GM19043 (cell line): ENCODE results near the gene TDRD15.
"Not testable (repeated sequence)": the region's sequence is repeated elsewhere in the genome, so short reads cannot be mapped to it uniquely, and the experiment has no call there.

Source experiments
- ATAC-seq: cut with Tn5 transposase; IDR thresholded peaks from one replicate; pipeline ENCODE4 v1.9.1; 2021; ENCODE audit warnings: low read depth; ENCODE audit not compliant: unreplicated experiment

TDRD15 gene

GRCh38 chr2:21142149-21142548, 18.4 kb downstream of the TDRD15 start:
- ATAC-seq, result no peak

GRCh38 chr2:21146638-21147037, 22.9 kb downstream of the TDRD15 start:
- no peak for ATAC-seq

GRCh38 chr2:21148718-21149117, 24.9 kb downstream of the TDRD15 start:
- no peak for ATAC-seq

- ATAC-seq, result not testable (repeated sequence)
Measured at GRCh38 chr2:21151234-21151633, 27.5 kb downstream of the TDRD15 start.

GRCh38 chr2:21155365-21156136, 31.8 kb downstream of the TDRD15 start:
- no peak for ATAC-seq

- ATAC-seq, result no peak
Measured at GRCh38 chr2:21161122-21161521, 37.4 kb downstream of the TDRD15 start.

GRCh38 chr2:21161832-21162614, 38.3 kb downstream of the TDRD15 start:
- ATAC-seq, result no peak

GRCh38 chr2:21162615-21162878, 38.8 kb downstream of the TDRD15 start:
- no peak for ATAC-seq

- ATAC-seq, result no peak
Measured at GRCh38 chr2:21163213-21163612, 39.4 kb downstream of the TDRD15 start.

GRCh38 chr2:21165350-21165749, 41.6 kb downstream of the TDRD15 start:
- ATAC-seq, result no peak

- no peak for ATAC-seq
Measured at GRCh38 chr2:21175895-21176646, 52.3 kb downstream of the TDRD15 start.

- no peak for ATAC-seq
Measured at GRCh38 chr2:21181957-21182356, 58.2 kb downstream of the TDRD15 start.

- ATAC-seq, result no peak
Measured at GRCh38 chr2:21183306-21183705, 59.5 kb downstream of the TDRD15 start.

- no peak for ATAC-seq
Measured at GRCh38 chr2:21183726-21184125, 60.0 kb downstream of the TDRD15 start.

GRCh38 chr2:21191535-21191934, 67.8 kb downstream of the TDRD15 start:
- no peak for ATAC-seq
